NT2/D1 (cell line): ENCODE results near the gene FIGNL1.
"Not testable (repeated sequence)": the region's sequence is repeated elsewhere in the genome, so short reads cannot be mapped to it uniquely, and the experiment has no call there.

Source experiments
- YY1 ChIP-seq: IDR thresholded peaks from 2 replicates; pipeline ENCODE4 v1.6.1; 2011; ENCODE audit not compliant: insufficient read length, insufficient read depth
- ZNF274 ChIP-seq: IDR thresholded peaks from 2 replicates; pipeline ENCODE4 v1.6.1; 2011; ENCODE audit warnings: mild to moderate bottlenecking, low read depth, low read length

- not testable (repeated sequence) for TF ChIP-seq ZNF274, YY1
Observed at GRCh38 chr7:50459183-50459582, 9.0 kb upstream of the FIGNL1 start.
